GF-D8 (cell line): ENCODE data around the gene TTC33.
"Not testable (repeated sequence)": the region's sequence is repeated elsewhere in the genome, so short reads cannot be mapped to it uniquely, and the experiment has no call there.

Source experiments
- DNase-seq: peaks from one replicate; lab custom pipeline; 2025; lab: John Stamatoyannopoulos, UW

The TTC33 gene

DNA sequence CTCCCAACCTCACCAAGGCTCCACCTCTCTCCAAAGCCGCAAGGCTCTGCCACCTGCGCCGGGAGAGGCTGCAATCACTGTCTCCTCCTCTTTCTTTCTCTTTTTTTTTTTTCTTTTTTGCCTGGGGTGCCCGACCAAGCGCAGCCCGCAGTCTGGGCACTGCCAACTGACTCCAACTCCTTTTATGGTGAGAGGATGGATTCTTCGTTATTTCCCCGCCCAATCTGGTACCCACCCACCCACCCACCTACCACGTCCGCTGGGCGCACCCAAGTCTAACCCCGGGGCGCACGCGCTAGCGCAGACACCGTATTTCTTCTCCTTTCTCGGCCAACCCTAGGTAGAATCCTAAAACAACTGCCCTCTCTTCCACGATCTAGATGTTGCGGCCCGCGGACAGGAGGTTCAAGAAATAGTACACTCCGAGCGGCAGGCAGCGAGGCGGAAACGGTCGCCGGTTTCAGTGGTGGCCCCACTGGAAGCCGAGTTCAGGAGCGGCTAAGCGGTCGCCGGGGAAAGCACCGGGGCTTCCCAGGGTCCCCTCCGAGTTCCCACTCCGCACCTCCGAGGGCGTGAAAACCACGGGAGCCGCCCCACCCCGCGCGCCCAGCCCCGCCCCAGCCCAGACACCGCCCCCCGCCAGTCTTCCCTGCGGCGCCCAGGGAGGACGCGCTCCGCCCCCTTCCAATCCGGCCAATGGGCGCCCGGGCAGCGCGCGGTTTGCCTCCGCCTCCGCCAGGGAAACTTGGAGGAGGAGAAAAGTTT is 76.4 kb downstream of the TTC33 start:
- DNase-seq = no peak

DNA sequence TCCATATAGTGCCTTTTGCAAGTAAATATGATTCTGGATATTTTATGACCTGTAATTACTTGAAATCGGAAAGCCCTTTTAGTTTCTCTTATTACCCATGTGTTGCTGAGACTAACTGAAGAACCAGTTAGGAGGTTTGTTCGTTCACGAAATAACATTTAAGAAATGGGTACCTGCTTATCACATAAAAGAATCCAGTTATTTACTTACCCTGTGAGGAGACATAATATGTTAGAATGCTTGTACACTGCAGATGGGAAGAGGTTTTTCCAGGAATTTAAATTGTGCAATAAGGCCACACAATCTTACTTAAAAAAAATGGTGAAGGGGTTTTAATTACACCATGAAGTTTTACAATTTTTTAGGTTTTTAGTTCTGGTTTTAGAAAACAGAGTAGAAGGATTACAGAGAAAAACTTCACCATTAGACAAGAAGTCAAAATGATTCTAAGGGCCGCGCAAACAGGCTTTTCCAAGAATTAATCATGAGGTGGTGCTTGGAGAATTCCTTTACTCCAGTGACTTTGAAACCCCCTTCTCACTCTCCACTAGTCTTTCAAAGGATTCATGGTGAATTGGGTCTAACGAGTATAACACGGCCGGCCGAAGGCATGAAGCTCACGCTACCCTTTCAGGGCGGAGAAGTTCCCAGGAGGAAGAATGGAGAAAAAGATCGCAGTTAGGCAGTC is 77.2 kb downstream of the TTC33 start:
- no peak for DNase-seq

DNA sequence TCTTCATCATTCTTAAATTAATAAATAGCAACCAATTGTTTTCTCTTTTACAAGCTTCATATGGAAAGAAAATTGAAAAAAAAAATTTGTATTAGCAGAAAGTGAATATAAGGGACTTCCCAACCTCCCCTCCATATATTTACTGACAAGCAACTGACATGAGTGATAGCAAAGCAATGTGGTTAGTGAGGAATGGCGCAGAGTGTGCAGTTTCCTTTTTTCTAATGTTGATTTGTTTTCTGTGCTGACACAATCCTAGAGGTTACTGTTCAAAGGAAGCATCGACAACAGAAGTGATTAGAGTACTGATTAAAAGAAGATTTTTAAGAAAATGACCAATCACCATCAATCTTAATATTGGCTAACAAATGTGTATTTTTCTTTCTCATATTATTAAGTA is 77.7 kb downstream of the TTC33 start:
- DNase-seq = no peak

DNA sequence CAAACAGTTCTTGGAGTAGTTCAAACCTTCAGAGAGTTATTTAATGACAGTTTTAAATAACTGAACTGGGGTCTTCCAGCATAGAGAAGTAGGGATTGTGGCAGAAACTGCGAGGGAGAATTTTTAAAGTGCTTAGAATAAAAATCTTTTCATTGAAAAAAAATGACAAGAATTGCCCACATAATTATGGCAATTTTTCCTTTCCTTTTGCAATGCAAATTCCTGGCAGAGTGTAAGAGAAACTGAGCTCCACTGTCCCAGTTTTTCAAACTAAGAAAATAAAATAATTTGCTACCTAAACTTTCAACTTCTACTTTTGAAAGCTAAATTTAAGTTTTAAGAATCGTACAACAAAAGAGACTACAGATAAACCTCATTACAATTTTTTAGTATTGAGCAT is 78.3 kb downstream of the TTC33 start:
- DNase-seq = no peak

GRCh38 chr5:40676613-40677343 is 79.0 kb downstream of the TTC33 start:
- DNase-seq = no peak

DNA sequence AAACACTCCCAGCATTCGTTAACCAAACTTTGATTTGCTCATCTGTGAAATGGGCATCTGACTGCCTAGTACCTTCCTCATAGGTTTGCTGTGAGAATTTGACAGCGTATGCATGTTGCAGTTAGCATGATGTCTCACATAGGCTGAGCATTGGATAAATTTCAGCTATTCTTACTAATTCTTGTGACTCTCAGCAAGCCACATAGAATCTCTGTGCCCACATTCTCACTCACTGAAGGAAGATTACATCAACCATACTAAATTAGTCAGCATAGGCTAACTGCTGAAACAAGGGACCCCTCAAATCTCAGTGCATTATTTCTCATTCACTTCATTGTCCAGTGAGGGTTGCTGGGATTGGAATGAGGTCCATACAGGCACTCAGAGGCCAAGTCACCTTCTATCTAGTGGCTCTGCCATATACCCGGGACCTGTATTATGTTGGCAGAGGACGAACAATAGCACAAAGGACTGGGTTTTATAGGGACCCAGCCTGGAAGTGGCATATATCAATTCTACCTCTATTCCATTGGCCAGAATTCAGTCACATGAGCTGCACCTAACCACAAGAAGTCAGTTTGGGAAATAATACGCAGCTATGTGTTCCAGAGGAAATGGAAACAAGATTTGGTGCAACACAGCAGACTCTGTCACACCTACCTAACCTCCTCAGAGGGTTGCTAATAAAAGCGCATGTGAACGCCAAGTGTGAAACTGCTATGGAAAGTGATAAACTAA is 80.2 kb downstream of the TTC33 start:
- DNase-seq = no peak

- no peak for DNase-seq
These were observed 81.0 kb downstream of the TTC33 start for GRCh38 chr5:40674661-40675235.

DNA sequence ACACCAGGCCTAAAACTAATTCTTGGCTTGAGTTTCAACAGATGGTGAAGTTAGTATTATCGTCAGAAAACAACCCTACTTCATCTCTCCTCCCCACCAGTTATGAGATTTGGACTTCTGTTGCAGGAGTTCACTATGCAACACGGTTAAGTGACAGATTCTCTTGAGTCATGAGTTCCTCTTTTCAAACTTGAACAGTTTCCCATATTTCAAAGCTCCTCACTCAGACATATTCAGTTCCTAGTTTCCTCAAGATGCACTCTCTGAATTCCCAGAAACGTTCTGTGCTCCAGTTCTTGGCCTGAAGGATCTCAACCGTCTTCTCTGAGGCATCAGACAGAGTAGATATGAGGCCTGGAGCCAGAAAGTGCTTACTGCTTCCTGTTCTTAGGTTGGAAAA is 83.3 kb downstream of the TTC33 start:
- DNase-seq = no peak

- DNase-seq = no peak
These were observed 86.0 kb downstream of the TTC33 start for GRCh38 chr5:40669606-40670390.

DNA sequence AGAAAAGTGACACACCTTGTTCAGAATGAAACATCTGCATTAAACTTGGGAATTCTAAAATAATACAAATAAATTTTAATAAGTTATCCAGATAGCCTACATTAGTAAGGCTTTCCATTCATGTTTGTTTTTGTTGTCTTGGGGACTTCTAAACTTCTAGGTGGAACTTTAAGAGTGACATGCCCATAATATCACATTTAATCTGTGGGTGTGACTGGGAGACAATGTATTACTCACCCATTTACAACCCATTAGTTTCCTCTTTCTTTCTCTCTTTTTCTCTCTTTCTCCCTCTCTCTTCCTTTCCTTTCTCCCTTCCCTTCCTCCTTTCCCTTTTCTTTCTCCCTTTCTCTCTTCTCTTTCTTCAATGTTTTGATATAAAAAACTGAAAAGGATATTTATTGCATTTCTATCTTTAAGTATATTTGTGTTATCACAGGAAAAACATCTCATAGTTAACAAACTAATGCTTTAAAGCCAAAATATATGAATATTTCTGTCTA is 88.5 kb downstream of the TTC33 start:
- DNase-seq = no peak

DNA sequence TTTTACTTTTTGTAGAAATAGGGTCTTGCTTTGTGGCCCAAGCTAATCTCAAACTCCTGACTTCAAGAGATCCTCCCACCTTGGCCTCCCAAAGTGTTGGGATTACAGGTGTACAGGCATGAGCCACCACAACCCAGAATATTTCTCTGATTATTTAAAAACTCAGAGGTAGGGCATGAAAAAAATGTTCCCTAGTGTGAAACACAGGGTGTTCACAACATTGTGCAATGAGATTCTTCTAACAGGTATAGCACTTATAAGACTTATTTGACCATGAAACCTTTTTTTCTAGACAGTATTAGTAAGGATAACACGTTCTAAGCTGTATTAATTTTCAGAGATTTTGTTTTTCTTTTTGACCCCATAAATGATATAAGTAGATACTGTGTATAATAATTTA is 89.1 kb downstream of the TTC33 start:
- no peak for DNase-seq

DNA sequence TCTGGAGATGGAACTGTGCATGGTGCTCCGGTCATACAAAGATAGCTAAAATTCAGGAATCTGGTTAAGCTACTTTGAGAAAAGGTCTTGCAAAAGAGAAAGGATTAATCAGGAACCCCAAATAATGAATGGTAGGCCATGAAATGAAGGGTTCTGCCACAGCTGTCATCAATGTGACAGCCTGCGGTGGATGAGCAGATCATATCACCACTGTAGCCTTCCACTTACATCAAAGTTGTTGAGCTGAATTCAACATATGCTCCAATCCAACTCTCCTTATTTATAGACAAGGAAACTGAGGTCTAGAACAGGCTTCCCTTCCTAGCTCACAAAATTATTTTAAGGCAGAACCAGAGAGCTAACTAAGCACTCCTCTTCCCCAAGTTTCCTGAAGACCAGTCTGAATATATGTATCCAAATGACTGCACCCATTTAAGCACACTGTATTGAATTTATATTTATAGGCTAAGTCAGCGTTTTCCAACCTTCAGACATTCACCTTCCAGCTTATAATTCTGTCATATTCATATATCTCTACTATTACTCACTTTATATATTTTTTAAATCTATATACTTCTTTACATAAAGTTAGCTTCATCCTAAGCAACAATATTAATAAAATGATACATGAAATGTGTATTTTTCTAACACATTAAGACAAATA is 90.0 kb downstream of the TTC33 start:
- DNase-seq = no peak

- no peak for DNase-seq
These were observed 95.0 kb downstream of the TTC33 start for GRCh38 chr5:40660751-40661150.

- DNase-seq = no peak
These were observed 99.0 kb downstream of the TTC33 start for GRCh38 chr5:40656766-40657165.

- not testable (repeated sequence) for DNase-seq
These were observed 99.7 kb downstream of the TTC33 start for GRCh38 chr5:40656091-40656490.

GRCh38 chr5:40655138-40655537 is 100.6 kb downstream of the TTC33 start:
- no peak for DNase-seq

DNA sequence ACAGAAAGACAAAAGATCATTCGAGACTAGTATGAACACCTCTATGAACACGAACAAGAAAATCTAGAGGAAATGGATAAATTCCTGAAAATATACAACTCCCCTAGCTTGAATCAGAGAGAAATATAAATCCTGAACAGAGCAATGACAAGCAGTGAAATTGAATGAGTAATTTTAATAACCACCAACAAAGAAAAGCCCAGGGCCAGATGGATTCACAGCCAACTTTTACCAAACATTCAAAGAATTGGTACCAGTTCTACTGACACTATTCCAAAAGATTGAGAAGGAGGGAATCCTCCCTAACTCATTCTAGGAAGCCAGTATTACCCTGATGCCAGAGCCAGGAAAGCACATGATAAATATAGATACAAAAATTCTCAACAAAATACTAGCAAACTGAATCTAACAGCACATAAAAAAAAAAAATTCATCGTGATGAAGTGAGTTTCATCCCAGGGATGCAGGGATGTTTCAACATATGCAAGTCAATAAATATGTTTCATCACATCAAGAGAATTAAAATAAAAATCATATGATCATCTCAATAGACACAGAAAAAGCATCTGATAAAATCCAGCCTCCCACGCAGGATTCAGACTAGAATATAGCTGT is 101.3 kb downstream of the TTC33 start:
- DNase-seq = no peak

DNA sequence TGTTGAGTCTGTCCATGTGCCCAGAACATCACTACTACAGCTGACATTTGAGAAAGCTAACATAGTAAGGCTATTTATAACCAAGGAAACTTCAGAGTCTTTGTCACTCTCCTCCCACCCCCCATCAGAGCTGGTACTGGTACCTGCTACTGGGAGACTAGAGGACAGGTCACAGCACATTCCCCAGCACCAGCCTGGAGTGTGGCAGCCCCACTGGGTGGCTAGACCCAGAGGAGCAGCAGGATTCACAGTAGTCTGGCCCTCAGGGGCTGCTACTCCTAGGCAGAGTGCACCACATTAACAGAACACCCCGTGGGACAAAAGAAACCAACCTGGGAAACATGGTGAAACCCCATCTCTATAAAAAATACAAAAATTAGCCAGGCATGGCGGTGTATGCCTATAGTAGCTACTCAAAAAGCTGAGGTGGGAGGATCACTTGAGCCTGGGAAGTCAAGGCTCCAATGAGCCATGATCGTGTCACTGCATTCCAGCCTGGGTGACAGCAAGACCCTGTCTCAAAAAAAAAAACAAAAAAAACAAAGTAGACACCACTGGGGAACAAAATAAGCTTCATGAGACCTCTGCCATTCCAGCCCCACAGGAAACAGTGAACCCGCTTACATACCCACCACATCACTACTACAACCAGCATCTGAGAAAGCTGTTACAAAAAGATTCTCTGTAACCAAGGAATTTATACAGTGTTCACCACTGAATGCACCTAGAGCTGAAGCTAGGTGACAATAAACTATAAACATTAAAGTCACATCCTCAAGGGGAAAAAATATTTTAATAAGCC is 102.3 kb downstream of the TTC33 start:
- no peak for DNase-seq
